Neural progenitor cell (in vitro differentiated cells): ENCODE results near the gene ARNT2. TPM values are rescaled to one million over a fixed set of nuclear protein-coding genes. Genes with fewer than 3 reads are reported as not detected.

Experiments
- DNase-seq: peaks from one replicate; pipeline ENCODE4 v3.0.0-alpha.2; 2016; ENCODE audit warnings: low spot score
- H2AFZ ChIP-seq: fragments of 200-600 bp; sonication (generic); replicated peaks from 2 replicates; pipeline ENCODE4 v1.6.1; 2016; ENCODE audit warnings: antibody characterized with exemption
- H3F3A ChIP-seq: fragments of 200-600 bp; sonication (generic); 2 replicates; pipeline ENCODE4 v1.6.1; 2016; ENCODE audit warnings: antibody characterized with exemption, low read depth
- H3K27ac ChIP-seq: fragments of 200-600 bp; sonication (generic); 2 replicates; pipeline ENCODE4 v1.5.1; 2016; ENCODE audit warnings: mild to moderate bottlenecking
- H3K27me3 ChIP-seq: fragments of 200-600 bp; sonication (generic); 2 replicates; pipeline ENCODE4 v1.6.1; 2016; ENCODE audit warnings: mild to moderate bottlenecking, moderate library complexity
- H3K36me3 ChIP-seq: fragments of 200-600 bp; sonication (generic); 2 replicates; pipeline ENCODE4 v1.5.1; 2016
- H3K4me1 ChIP-seq: fragments of 200-600 bp; sonication (generic); 2 replicates; pipeline ENCODE4 v1.6.1; 2016; ENCODE audit warnings: mixed run types
- H3K4me2 ChIP-seq: fragments of 200-600 bp; sonication (generic); 2 replicates; pipeline ENCODE4 v1.6.1; 2016
- H3K4me3 ChIP-seq: fragments of 200-600 bp; sonication (generic); 2 replicates; pipeline ENCODE4 v1.5.1; 2016
- H3K79me2 ChIP-seq: fragments of 200-600 bp; sonication (generic); 2 replicates; pipeline ENCODE4 v1.6.1; 2016; ENCODE audit warnings: low read depth
- H3K9ac ChIP-seq: fragments of 200-600 bp; sonication (generic); 2 replicates; pipeline ENCODE4 v1.6.1; 2016
- H3K9me3 ChIP-seq: fragments of 200-600 bp; sonication (generic); 2 replicates; pipeline ENCODE4 v1.5.1; 2016; ENCODE audit warnings: low read depth
- H4K20me1 ChIP-seq: fragments of 200-600 bp; sonication (generic); 2 replicates; pipeline ENCODE4 v1.6.1; 2016; ENCODE audit warnings: low read depth
- H3K27ac Mint-ChIP-seq: 3 replicates; pipeline ENCODE4 v1.8.0; 2021; ENCODE audit warnings: mixed read lengths
- H3K27me3 Mint-ChIP-seq: 2 replicates; pipeline ENCODE4 v1.8.0; 2022; ENCODE audit warnings: low read depth, mild to moderate bottlenecking, inconsistent platforms, moderate library complexity, mixed read lengths; ENCODE audit not compliant: insufficient read depth
- H3K36me3 Mint-ChIP-seq: 3 replicates; pipeline ENCODE4 v1.8.0; 2021; ENCODE audit warnings: mixed read lengths
- H3K4me1 Mint-ChIP-seq: 3 replicates; pipeline ENCODE4 v1.8.0; 2021; ENCODE audit warnings: mixed read lengths
- H3K4me3 Mint-ChIP-seq: 3 replicates; pipeline ENCODE4 v1.8.0; 2021; ENCODE audit warnings: mild to moderate bottlenecking, moderate library complexity, mixed read lengths
- H3K9me3 Mint-ChIP-seq: 3 replicates; pipeline ENCODE4 v1.8.0; 2020; ENCODE audit warnings: mixed read lengths
- EZH2 ChIP-seq: fragments of 200-600 bp; sonication (generic); IDR thresholded peaks from 2 replicates; pipeline ENCODE4 v1.6.1; 2017; ENCODE audit warnings: antibody characterized with exemption, mild to moderate bottlenecking, moderate library complexity
- EZH2phosphoT487 ChIP-seq: fragments of 200-600 bp; sonication (generic); IDR thresholded peaks from 2 replicates; pipeline ENCODE4 v1.6.1; 2017; ENCODE audit warnings: antibody characterized with exemption
- total RNA-seq: library from RNA; depleted of rRNA; stranded (reverse); fragments of >200 nt; gene quantifications from 2 replicates; pipeline ENCODE4 v1.2.3, GENCODE V29; 2015; ENCODE audit warnings: low replicate concordance
- TF ChIP-seq, protein P1 (sequence below): fragments of 200-600 bp; sonication (generic); IDR thresholded peaks from 2 replicates; pipeline ENCODE4 v1.5.1; 2017; ENCODE audit warnings: antibody characterized with exemption, mild to moderate bottlenecking

The ARNT2 gene
- total RNA-seq, 1 donor from 2014 or later: 15.7 TPM

DNA sequence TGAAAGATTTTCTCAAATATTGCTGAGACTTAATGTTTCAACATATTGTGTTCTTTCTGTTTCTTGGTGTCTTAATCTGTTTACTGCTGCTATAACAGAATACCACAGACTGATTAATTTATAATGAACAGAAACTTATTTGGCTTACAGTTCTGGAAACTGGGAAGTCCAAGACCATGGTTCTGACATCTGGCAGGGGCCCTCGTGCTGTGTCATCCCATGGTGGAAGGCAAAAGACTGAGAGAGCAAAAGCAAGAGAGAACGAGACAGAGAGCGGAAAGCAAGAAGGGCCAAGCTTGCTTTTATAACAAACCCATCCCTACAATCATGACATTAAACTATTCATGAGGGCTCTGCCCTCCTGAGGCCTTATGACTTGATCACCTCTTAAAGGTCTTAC lies 88.7 kb downstream of the ARNT2 start:
- Histone ChIP-seq H3K27me3 (no peaks in the 10 kb centered on the region), H3K27ac (no peak overlapping the region), H3K4me3 (no peak overlapping the region), H4K20me1 (no peaks in the 10 kb centered on the region), H3K79me2 (no peaks in the 10 kb centered on the region), H3K9ac (no peak overlapping the region), H3K4me1 (peaks cover 15% of the 10 kb centered on the region), H3K36me3 (no peaks in the 10 kb centered on the region), H3F3A (peaks cover 7% of the 10 kb centered on the region), H3K9me3 (no peaks in the 10 kb centered on the region), H2AFZ (no peak overlapping the region), H3K4me2 (no peak overlapping the region)
- no peak overlapping the region for H3K4me3 Mint-ChIP-seq
- H3K27me3 Mint-ChIP-seq: peaks cover 5% of the 10 kb centered on the region
- TF ChIP-seq EZH2 (no peak), EZH2phosphoT487 (no peak)
- TF ChIP-seq, protein P1, sequence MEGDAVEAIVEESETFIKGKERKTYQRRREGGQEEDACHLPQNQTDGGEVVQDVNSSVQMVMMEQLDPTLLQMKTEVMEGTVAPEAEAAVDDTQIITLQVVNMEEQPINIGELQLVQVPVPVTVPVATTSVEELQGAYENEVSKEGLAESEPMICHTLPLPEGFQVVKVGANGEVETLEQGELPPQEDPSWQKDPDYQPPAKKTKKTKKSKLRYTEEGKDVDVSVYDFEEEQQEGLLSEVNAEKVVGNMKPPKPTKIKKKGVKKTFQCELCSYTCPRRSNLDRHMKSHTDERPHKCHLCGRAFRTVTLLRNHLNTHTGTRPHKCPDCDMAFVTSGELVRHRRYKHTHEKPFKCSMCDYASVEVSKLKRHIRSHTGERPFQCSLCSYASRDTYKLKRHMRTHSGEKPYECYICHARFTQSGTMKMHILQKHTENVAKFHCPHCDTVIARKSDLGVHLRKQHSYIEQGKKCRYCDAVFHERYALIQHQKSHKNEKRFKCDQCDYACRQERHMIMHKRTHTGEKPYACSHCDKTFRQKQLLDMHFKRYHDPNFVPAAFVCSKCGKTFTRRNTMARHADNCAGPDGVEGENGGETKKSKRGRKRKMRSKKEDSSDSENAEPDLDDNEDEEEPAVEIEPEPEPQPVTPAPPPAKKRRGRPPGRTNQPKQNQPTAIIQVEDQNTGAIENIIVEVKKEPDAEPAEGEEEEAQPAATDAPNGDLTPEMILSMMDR: no peak
- H3K9me3 Mint-ChIP-seq: no peaks in the 10 kb centered on the region
- no peak for DNase-seq
- H3K4me1 Mint-ChIP-seq: peaks cover 26% of the 10 kb centered on the region
- H3K27ac Mint-ChIP-seq: no peak overlapping the region
- peaks cover 26% of the 10 kb centered on the region for H3K36me3 Mint-ChIP-seq

DNA sequence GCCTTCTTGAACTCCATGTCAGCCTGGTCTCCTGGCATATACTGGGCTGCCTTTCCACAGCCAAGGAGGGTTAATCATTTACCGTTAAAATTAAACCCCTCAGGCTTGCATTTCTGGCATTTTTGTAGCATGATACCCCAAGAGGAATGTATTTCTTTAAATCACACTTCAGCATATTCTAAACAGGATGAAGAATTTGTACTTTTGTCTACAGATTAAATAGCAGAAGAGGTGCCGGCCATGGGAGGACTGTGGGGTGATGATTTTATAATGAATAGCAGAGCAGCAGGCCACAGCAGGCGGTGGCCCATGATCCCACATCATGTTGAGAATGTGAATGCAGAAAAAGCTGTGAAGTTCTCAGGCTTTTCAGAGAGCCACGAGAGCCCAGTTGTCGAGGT lies 90.2 kb downstream of the ARNT2 start:
- Mint-ChIP-seq H3K36me3 (peaks cover 26% of the 10 kb centered on the region), H3K4me1 (peaks cover 28% of the 10 kb centered on the region), H3K27ac (peak overlapping the region; percentile 62), H3K27me3 (peaks cover 5% of the 10 kb centered on the region), H3K4me3 (no peak overlapping the region), H3K9me3 (no peaks in the 10 kb centered on the region)
- H3K4me3 ChIP-seq: no peak overlapping the region
- H3K9ac ChIP-seq: no peak overlapping the region
- peaks cover 7% of the 10 kb centered on the region for H3F3A ChIP-seq
- H3K27me3 ChIP-seq: no peaks in the 10 kb centered on the region
- H2AFZ ChIP-seq: no peak overlapping the region
- H3K4me2 ChIP-seq: peak overlapping the region; percentile 47
- H3K36me3 ChIP-seq: no peaks in the 10 kb centered on the region
- no peak for DNase-seq
- H3K9me3 ChIP-seq: no peaks in the 10 kb centered on the region
- H4K20me1 ChIP-seq: no peaks in the 10 kb centered on the region
- peaks cover 20% of the 10 kb centered on the region for H3K4me1 ChIP-seq
- H3K27ac ChIP-seq: no peak overlapping the region
- no peaks in the 10 kb centered on the region for H3K79me2 ChIP-seq
- TF ChIP-seq EZH2 (no peak), EZH2phosphoT487 (no peak)
- TF ChIP-seq, protein P1: no peak

DNA sequence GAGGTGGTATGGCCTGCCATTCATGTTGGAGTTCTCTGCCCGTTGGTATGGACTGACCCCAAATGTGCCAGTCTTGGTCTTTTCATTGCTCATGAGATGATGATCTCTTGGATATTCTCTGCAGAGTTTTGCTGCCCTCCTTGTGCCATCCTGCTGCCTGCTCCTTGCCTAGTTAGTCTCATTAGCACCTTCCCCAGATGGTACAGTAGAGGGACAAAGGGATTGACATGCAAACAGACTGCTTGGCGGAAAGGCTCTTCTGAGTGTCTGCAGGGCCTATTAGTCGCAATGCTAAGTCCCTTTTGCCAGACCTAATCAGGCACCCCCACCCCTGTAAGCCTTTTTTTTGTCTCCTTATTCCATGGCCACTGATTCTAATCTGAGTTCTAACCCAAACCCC lies 90.6 kb downstream of the ARNT2 start:
- Histone ChIP-seq H3K4me3 (no peak overlapping the region), H4K20me1 (no peaks in the 10 kb centered on the region), H3K79me2 (no peaks in the 10 kb centered on the region), H3K4me1 (peaks cover 20% of the 10 kb centered on the region), H3K9ac (no peak overlapping the region), H3K36me3 (no peaks in the 10 kb centered on the region), H3K4me2 (peak overlapping the region; percentile 47), H3F3A (peaks cover 7% of the 10 kb centered on the region), H3K27ac (no peak overlapping the region), H3K9me3 (no peaks in the 10 kb centered on the region), H2AFZ (no peak overlapping the region), H3K27me3 (no peaks in the 10 kb centered on the region)
- Mint-ChIP-seq H3K27me3 (peaks cover 3% of the 10 kb centered on the region), H3K4me3 (no peak overlapping the region), H3K36me3 (peaks cover 27% of the 10 kb centered on the region), H3K27ac (no peak overlapping the region), H3K4me1 (peaks cover 28% of the 10 kb centered on the region), H3K9me3 (no peaks in the 10 kb centered on the region)
- TF ChIP-seq EZH2phosphoT487: no peak
- TF ChIP-seq EZH2: no peak
- TF ChIP-seq, protein P1: no peak
- no peak for DNase-seq
